NCI-H146 treated with DMSO at 0.1 percent for 48 hours (cell line): Measurements from ENCODE around the gene ZHX3.
"Not testable (repeated sequence)": the region's sequence is repeated elsewhere in the genome, so short reads cannot be mapped to it uniquely, and the experiment has no call there.

Source experiments
- DNase-seq: peaks from one replicate; lab custom pipeline; 2025; ENCODE audit not compliant: unreplicated experiment; lab: John Stamatoyannopoulos, UW

Gene ZHX3

DNA sequence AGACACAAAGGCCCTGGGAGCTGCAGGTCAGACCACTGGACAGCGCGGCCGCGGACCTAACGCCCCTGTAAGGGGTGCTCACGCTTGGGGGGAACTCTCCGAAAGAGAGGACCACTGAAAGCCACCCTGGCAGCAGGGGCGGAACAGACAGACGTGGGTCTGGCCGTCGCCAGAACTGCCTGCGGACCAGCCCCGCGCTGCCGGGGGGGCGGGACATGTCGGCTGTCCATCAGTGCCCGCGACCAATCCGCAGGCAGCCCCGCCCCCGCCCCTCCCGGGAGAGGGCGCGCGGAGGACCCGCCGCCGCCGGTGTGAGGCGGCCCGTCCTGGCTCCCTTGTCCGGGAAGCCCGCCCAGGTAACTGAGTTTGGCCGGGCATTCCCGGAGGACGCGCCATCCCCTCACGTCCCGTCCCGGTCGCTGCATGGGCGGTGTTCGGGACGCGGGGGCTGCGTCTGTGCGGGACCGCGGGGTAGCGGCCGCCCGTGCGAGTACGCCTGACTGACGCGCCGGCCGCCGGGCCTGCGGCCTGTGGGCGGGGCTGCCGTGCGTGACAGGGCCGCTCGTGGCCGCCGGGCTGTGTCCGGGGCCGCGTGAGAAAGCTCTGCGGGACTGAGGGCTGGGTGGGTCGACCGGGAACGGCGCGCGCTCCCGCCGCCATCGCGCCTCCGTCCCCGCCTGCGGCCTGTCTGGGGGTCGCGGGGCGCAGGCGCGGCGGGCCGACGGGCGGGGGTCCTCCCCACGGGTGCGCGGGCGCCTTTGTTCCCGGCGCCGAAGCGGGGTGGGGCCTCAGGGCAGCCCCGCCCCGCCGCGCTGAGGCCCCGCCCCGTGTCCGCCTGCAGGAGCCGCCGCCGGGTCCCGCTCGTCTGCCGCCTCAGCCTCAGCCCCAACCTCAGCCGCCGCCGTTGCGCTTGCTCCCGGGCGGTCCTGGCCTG is 180.6 kb downstream of the ZHX3 start, which contains the start of gene PLCG1:
Gene PLCG1 (plus strand): TSS at position 864 of the 934 bp plus-strand sequence. CDS start 99 bp downstream, outside the sequence.
- DNase-seq, result peak; percentile 61

DNA sequence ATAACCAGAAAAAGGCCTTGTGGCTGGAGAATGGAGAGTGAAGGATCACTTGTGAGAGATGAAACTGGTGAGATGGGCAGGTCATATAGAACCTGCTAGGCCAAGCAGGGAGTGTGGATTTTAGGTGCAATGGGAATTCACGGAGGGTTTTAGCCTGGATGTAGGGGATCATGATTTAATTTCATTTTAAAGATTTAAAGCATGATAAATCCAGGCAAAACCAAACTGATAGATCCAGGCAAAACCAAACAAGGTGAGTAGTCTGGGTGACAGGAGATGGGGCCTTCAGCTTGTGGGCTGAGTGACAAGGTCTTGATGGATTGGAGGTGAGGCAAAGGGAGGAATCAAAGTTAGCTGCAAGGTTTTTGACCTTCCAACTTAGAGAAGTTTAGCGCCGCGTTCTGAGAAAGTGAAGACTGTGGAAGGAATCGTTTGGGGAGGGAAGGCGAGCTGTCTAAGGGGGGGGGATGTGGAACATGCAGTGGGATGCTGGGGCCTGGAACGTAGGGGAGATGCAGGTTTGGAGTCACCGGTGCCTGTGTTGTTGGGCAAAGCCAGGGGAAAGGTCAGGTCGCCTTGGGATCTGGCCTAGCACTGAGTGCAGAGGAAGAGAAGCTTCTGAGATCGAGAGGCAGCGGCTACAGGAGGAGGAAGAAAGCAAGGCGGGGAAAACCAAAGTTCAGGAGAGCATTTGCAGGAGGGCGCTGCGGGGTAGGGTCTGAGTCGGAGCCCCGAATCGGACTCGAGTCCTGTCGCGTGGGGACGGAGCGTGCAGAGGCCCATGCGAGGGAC is 181.4 kb downstream of the ZHX3 start:
- DNase-seq, result no peak

DNA sequence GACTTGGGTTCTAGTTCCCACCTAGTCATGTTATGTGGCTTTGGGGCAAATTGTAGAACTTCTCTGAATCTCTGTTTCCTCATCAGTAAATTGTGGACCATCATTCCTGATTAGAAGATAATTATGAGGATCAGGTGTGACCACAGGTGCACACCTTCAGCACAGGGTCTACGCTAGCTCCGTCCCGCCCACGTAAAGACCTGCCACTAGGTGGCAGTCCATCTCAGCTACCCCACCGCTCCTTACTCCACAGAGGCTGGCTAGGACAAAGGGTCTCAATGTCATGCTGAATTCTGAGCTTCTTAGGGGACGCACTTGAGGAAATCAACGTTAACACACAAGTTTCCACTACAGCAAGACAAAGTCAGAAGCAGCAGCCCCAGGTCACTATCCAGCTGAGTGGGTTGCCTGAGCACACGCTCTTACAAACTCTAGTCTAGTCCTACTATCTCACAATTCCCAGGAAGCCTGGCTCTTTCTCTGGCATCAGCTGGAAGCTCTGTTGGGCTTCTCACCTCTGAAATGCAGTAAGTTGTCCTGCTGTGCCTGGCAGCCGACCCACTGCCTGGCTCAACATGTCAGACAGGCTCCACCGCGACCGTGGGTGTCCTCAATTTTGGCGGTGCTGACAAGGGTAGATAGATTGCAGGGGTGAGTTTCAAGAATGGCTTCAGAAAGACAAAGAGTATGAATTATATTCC is 182.2 kb downstream of the ZHX3 start:
- peak; percentile 59 for DNase-seq

DNA sequence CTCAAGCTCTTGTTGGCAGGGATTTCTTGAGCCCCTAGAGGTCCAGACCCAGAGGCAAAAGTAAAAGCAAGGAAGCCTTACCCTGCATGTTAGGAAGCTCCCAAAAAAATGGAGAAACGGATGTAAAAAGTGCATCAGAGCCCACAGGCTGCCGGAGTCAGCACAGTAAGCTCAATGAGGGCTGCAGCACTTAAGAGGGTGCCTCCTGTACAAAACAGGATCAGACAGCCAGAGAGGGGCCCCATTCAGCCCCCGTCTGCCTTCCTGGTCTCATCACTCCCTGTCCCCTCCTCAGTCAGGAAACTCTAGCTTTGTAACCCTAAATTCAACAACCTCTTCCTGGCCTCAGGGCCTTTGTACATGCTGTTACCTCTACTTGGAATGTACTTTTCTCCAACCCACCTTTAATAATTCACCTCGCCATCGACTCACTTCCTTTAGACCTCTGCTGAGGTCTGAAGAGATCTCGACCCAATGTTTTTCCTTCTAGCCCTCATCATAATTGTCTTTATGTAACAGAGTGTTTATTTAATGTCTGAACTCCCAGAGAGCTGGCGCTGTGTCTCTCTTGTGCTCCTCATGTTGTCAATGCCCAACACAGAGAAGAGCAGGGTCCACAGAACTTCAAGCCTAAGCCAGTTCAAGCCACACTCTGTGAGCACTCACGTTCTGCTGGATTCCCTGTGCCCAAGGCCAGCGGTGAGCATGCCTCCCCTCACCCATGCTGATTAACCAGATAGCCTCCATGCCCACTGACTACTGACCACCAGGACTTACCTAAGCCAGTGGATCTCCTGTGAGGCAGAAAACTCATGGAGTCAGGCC is 183.0 kb downstream of the ZHX3 start:
- DNase-seq, result no peak

DNA sequence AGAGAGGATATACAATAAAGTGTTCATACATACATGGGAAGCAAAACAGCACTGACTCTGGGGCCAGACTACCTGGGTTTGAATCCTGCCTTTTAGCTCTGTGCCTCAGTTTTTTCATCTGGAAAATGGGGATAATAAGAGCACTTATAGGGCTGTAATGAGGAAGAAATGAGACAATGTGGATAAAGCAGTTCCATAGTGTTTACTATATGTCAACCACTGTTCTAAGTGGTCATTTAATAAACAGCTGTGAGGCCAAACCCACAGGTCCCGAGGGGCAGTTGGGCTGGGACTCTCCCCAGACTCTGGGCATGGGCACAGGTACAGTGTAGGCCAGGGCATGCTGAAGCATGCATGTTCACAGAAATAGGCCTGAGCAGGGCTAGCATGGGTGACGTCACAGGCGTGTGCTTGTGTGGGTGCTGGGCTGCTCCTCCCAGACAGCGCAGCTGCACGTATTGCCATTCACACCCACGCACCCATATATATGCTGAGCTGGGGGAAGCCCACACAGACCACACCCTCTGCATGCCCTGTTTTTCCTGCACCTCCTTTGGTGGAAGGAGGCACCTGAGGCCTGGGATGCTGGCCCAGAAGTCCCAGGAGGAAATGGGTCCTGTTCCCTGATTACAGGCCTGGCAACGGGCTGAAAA is 183.7 kb downstream of the ZHX3 start:
- DNase-seq, result no peak

DNA sequence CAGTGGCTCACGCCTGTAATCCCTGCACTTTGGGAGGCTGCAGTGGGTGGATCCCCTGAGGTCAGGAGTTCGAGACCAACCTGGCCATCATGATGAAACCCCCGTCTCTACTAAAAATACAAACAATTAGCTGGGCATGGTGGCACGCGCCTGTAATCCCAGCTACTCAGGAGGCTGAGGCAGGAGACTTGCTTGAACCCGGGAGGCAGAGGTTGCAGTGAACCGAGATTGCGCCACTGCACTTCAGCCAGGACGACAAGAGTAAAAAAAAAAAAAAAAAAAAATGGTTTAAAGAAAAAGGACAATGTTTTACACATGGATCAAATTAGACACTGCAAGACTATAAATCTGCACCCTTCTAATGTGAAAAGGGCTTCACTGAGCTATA is 185.1 kb downstream of the ZHX3 start:
- not testable (repeated sequence) for DNase-seq

DNA sequence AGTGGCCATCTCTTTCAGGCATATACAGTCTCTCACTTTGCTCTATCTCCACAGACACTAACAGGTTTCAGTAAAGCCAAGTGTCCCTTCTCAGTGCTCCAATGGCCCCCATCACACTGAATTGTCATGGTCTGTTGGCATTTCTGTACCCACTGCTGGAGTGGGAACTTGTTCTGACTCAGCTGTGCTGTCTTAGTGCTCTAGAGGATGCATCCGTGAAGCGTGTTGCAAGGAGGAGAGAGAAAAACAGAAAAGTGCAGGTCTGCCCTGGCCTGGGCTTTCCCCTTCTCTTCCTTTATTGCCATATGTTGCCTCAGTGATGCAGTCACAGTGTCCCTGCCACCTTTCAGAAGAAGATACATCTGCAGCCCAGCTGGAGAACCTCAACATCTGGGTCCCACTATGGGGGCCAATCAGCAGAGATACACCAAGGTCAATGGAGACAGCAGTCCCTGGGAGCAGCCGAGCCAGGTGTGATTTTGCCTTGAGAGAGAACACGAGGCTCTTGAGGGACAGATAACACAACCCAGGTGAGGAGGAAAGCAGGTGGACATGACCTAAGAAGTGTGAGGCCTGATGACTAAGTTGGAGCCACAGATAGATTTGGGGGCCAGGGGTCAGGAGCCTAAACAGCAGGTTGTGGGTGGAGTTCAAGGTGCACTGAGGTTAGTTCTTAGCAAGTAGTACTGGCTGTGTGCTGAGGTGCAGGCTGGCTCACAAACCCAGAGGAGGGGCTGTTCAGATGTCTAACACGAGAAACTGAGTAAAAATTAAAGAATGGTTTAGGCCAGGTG is 185.7 kb downstream of the ZHX3 start:
- DNase-seq, result no peak
